Posterior vena cava (tissue), 2 donors: Measurements from ENCODE around the gene PLCD4. TPM values are rescaled to one million over a fixed set of nuclear protein-coding genes. Genes with fewer than 3 reads are reported as not detected.

Experiments used
- DNase-seq: peaks from one replicate; pipeline ENCODE4 v3.0.0-alpha.2; 2020; ENCODE audit warnings: low spot score
- intact Hi-C, 2 donors: fragments of 100-400 bp; cut with DNase I; formaldehyde crosslinking; loops; one replicate each; pipeline versions ENCODE4 v1.14.1 to v1.14.2; 2022 to 2023
- long read RNA-seq, 2 donors: library from polyadenylated mRNA; unstranded; transcript quantifications; one replicate each; pipeline ENCODE4 v2.0.0, GENCODE V29; 2020 to 2021
- total RNA-seq, 2 donors: library from RNA; stranded (reverse); fragmentation: NEBNext Ultra II Directional; extraction: Animal tissue kit (Norgen Biotek cat#: 25700); gene quantifications; one replicate each; pipeline ENCODE4 v1.2.1, GENCODE V29; 2021
- donor health status: DM: yes; HTN: yes; CAD: no.
- donor health status: DM: yes; HTN: yes; CAD: no.

PLCD4 gene
- total RNA-seq, result 1 to 10 TPM; 1.0 to 1.9 TPM
- long read RNA-seq, donor 1, partial matches to known transcripts, result 0 of 2 reads
- long read RNA-seq, donor 1, other reads (novel, unspliced or antisense), result 2 of 2 reads
- long read RNA-seq, donor 2, partial matches to known transcripts, result 0 of 3 reads
- long read RNA-seq, donor 2, other reads (novel, unspliced or antisense), result 3 of 3 reads

GRCh38 chr2:218607436-218608115 lies at the start of gene PLCD4:
Gene PLCD4, plus strand, starts transcription at chr2:218607899. Its CDS starts 7,841 bp downstream, at chr2:218615740.
- intact Hi-C loops, result no loop called here
- no peak for DNase-seq

- no peak for DNase-seq
- intact Hi-C loops, result loop anchor here in 1 of 2 donors (1.0 kb wide), 1 partner anchor 31 kb away; no protein-coding TSS in a partner anchor
Observed at GRCh38 chr2:218557941-218558340, 49.8 kb upstream of the PLCD4 start.

DNA sequence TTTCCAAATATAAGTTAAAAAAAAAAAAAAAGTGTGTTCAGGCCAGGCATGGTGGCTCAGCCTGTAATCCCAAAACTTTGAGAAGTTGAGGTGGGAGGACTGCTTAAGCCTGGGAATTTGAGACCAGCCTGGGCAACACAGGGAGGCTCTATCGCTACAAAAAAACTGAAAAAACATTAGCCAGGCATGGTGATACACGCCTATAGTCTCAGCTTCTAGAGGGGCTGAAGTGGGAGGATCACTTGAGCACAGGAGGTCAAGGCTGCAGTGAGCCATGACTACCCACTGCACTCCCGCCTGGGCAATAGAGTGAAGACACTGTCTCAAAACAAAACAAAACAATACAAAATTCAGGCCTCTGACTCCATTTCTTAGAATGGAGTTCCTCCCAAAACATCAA lies 48.7 kb upstream of the PLCD4 start:
- no peak for DNase-seq
- intact Hi-C loops, result no loop called here

DNA sequence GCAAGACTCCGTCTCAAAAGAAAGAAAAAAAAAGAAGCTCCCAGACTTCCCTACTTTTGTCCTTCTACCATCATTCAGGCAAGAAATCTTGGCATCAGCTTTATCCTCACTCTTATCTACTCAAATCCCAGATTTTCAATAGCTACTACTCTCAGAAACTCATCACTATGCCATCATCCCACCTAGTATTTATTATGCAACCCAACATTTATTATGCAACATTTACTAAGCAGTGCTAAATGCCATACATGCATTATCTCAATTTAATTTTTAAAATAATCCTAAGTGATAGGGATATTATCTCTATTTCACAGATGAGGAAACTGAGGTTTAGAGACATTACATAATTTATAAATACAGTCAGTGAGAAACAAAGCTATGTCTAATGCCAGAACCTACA lies 43.6 kb upstream of the PLCD4 start:
- no peak for DNase-seq
- intact Hi-C loops, result no loop called here

DNA sequence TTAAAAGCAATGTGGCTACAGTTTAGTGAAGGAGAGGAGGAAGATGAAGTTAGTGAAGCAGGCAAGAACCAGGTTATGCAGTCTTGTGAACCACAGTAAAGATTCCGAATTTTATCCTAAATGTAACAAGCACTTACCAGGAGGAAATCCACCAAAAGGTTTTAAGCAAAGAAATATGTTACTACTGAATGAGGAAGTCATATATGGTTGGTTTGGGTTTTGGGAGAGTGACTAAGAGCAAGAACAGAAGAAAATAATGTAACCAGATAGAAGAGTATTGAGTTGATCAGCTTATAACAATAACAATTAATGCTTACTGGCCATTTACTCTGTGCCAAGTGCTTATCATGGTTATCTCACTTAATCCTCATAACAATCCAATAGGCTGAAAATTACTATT lies 41.4 kb upstream of the PLCD4 start:
- intact Hi-C loops, result no loop called here
- DNase-seq, result no peak

GRCh38 chr2:218567797-218568189 lies 39.9 kb upstream of the PLCD4 start:
- DNase-seq, result no peak
- intact Hi-C loops, result no loop called here

- intact Hi-C loops, result no loop called here
- peak; percentile 100 for DNase-seq
Observed at GRCh38 chr2:218568190-218569037, 39.3 kb upstream of the PLCD4 start, which contains the start of the genes CNOT9 and USP37. Gene CNOT9, plus strand, starts transcription at chr2:218568839. Its CDS starts 116 bp downstream, at chr2:218568955. Gene USP37, minus strand, starts transcription at chr2:218568351. Its CDS starts 9,698 bp downstream, at chr2:218558653.

- DNase-seq, result peak; percentile 85
- intact Hi-C loops, result no loop called here
Observed at GRCh38 chr2:218569038-218569431, 38.7 kb upstream of the PLCD4 start.

DNA sequence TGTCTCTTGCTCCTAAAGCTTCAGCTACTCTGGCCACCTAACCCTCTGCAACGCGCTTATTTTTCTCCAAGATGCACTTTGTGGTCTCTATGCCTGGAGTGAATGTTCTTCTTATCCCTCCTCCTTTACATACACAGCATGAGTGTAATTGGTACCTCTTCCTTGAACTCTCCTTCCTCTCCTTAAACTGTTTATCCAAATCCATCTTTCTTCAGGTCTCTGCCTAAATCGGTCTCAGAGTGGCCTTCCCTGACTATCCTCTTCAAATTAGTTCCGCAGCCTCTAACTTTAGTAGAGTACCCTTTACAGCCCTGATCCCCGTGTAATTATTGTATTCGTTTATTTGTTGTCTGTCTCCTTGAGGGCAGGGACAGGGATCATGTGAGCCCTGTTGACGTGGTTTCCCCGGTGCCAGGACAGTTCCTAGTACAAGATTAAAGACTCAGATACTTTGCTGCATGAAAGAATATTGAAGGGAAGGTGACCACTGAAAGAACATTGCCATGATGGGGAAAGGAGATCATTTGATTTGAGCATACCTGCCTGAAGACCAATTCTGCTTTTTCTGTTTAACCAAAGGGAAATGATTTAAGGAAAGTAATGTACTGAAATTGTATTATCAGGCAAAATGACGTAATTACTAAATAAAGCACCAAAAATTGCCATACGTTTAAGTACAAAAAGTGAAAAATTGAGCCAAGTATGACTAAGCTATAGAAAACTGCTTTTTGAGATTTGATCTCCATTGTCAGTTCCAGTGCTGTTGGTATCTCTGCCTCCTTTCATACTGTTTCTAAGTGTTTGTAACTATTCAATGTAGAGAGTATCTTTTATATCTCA lies 37.8 kb upstream of the PLCD4 start:
- intact Hi-C loops, result no loop called here

GRCh38 chr2:218570850-218571249 lies 36.8 kb upstream of the PLCD4 start:
- no peak for DNase-seq
- intact Hi-C loops, result no loop called here

More for the DNA sequence above, 37.8 kb upstream of the PLCD4 start:
- no peak for DNase-seq

- DNase-seq, result no peak
- intact Hi-C loops, result no loop called here
Observed at GRCh38 chr2:218576854-218577253, 30.8 kb upstream of the PLCD4 start.

- intact Hi-C loops, result no loop called here
Observed at GRCh38 chr2:218577482-218578220, 30.0 kb upstream of the PLCD4 start.

GRCh38 chr2:218578272-218578877 lies 29.3 kb upstream of the PLCD4 start:
- no peak for DNase-seq
- intact Hi-C loops, result no loop called here

More at GRCh38 chr2:218577482-218578220, 30.0 kb upstream of the PLCD4 start:
- no peak for DNase-seq

- no peak for DNase-seq
- intact Hi-C loops, result no loop called here
Observed at GRCh38 chr2:218582076-218582475, 25.6 kb upstream of the PLCD4 start.

- intact Hi-C loops, result no loop called here
- no peak for DNase-seq
Observed at GRCh38 chr2:218583983-218584850, 23.5 kb upstream of the PLCD4 start.

GRCh38 chr2:218585541-218585940 lies 22.2 kb upstream of the PLCD4 start:
- intact Hi-C loops, result no loop called here
- DNase-seq, result no peak

- intact Hi-C loops, result no loop called here
- no peak for DNase-seq
Observed at GRCh38 chr2:218605432-218605831, 2.3 kb upstream of the PLCD4 start.
